CD4-positive, alpha-beta T cell (primary cell): ENCODE data around the gene ERC2. TPM values are rescaled to one million over a fixed set of nuclear protein-coding genes. Genes with fewer than 3 reads are reported as not detected.

Source experiments
- ATAC-seq: fragments of 200-7000 bp; cut with Tn5 transposase; one replicate; pipeline ENCODE4 v1.10.0; 2022; ENCODE audit warnings: mild to moderate bottlenecking; ENCODE audit not compliant: poor library complexity
- CTCF ChIA-PET: fragments of 350-600 bp; sonication (Branson Sonifier 250); formaldehyde crosslinking; loops from one replicate; lab custom pipeline; 2021; ENCODE audit warnings: antibody characterized with exemption, inconsistent platforms; lab: Charles Lee
- POLR2A ChIA-PET: fragments of 350-600 bp; sonication (Branson Sonifier 250); formaldehyde crosslinking; loops from one replicate; lab custom pipeline; 2021; ENCODE audit warnings: antibody characterized with exemption, inconsistent platforms; lab: Charles Lee
- DNase-seq, 14 experiments: peaks; one replicate each; pipeline ENCODE4 v3.0.0-alpha.2; 2013 to 2020; ENCODE audit warnings: mixed read lengths in 2 of 14
- H3K27ac ChIP-seq, 2 donors: one replicate each; pipeline versions ENCODE4 v1.5.1 to v1.7.0; 2013; ENCODE audit warnings: low read length in 2 of 2, low read depth in 1 of 2, mild to moderate bottlenecking in 1 of 2
- H3K27me3 ChIP-seq, 2 experiments: 1 replicate in 1 of 2; 2 replicates in 1 of 2; pipeline versions ENCODE4 v1.6.1 to v1.7.0; 2013; ENCODE audit warnings: low read length in 2 of 2, control low read depth in 1 of 2, mild to moderate bottlenecking in 1 of 2, moderate library complexity in 1 of 2; ENCODE audit not compliant: insufficient read depth in 2 of 2, control insufficient read depth in 1 of 2
- H3K36me3 ChIP-seq: one replicate; pipeline ENCODE4 v1.6.1; 2013; ENCODE audit warnings: low read length, control low read depth; ENCODE audit not compliant: insufficient read depth
- H3K4me1 ChIP-seq: one replicate; pipeline ENCODE4 v1.6.1; 2013; ENCODE audit warnings: low read length, control low read depth; ENCODE audit not compliant: insufficient read depth
- H3K4me3 ChIP-seq: one replicate; pipeline ENCODE4 v1.5.1; 2013; ENCODE audit warnings: mild to moderate bottlenecking, low read length, moderate library complexity
- H3K9me3 ChIP-seq, 2 experiments: 1 replicate in 1 of 2; 2 replicates in 1 of 2; pipeline versions ENCODE4 v1.6.1 to v1.7.0; 2013; ENCODE audit warnings: low read length in 2 of 2, mild to moderate bottlenecking in 2 of 2, control low read depth in 1 of 2, moderate library complexity in 1 of 2; ENCODE audit not compliant: control insufficient read depth in 1 of 2, insufficient read depth in 1 of 2
- H3K27ac Mint-ChIP-seq: one replicate; pipeline ENCODE4 v1.8.0; 2020; ENCODE audit warnings: mixed read lengths
- H3K27me3 Mint-ChIP-seq: one replicate; pipeline ENCODE4 v1.8.0; 2021; ENCODE audit warnings: mixed read lengths
- H3K36me3 Mint-ChIP-seq: one replicate; pipeline ENCODE4 v1.8.0; 2021; ENCODE audit warnings: low read depth, mixed read lengths
- H3K4me1 Mint-ChIP-seq: one replicate; pipeline ENCODE4 v1.8.0; 2021; ENCODE audit warnings: low read depth, mixed read lengths
- H3K4me3 Mint-ChIP-seq: one replicate; pipeline ENCODE4 v1.8.0; 2020; ENCODE audit warnings: mild to moderate bottlenecking, mixed read lengths
- H3K9me3 Mint-ChIP-seq: one replicate; pipeline ENCODE4 v1.8.0; 2020; ENCODE audit warnings: mixed read lengths
- intact Hi-C, 2 experiments: fragments of 100-400 bp; cut with DNase I in 1 of 2; cut with micrococcal nuclease in 1 of 2; formaldehyde crosslinking; loops; one replicate each; pipeline versions ENCODE4 v1.15.1 to v1.9.0; 2023 to 2025; cut with DNase I, micrococcal nuclease
- total RNA-seq, 174 experiments: library from RNA in 2 of 174; stranded (reverse) in 2 of 174; gene quantifications; one replicate each; pipeline ENCODE4 v1.2.3 and lab custom pipeline; 2021 to 2026
- TF ChIP-seq, protein P1 (sequence below): fragments of 200-600 bp; IDR thresholded peaks from one replicate; pipeline ENCODE4 v1.8.0; 2022; ENCODE audit warnings: antibody characterized with exemption, mild to moderate bottlenecking

ERC2 gene
- total RNA-seq, 2 experiments from 2014 or later: not detected

DNA sequence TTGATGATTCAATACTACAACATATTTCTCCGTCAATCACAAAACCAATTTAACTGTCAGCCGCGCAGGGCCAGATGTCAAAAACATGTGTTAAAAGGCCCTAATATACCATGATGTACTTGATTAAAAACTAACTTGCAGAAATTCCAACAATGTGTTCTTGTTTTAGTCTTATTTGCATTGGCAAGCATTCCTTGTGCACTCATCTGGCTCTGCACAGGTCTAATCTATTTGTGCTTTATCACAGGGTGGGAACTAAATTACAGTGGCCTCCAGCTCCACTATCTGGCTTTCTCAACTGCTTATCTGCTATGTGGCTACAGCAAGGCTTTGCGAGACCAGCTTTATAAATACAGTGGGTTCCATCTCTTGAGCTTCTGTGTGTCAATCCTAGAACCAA, 455.5 kb downstream of the ERC2 start:
- ChIA-PET POLR2A (no interaction called here), CTCF (no interaction called here)
- Histone ChIP-seq H3K9me3 (no peaks in the 10 kb centered on the region), H3K27me3 (no peaks in the 10 kb centered on the region), H3K4me1 (no peaks in the 10 kb centered on the region), H3K4me3 (no peak overlapping the region), H3K36me3 (no peaks in the 10 kb centered on the region), H3K27ac (no peak overlapping the region)
- Mint-ChIP-seq H3K27ac (no peak overlapping the region), H3K9me3 (peaks cover 2% of the 10 kb centered on the region), H3K4me3 (no peak overlapping the region), H3K4me1 (no peaks in the 10 kb centered on the region), H3K36me3 (no peaks in the 10 kb centered on the region), H3K27me3 (no peaks in the 10 kb centered on the region)
- intact Hi-C loops: no loop called here
- ATAC-seq (no peak), DNase-seq (no peak)
- TF ChIP-seq, protein P1, sequence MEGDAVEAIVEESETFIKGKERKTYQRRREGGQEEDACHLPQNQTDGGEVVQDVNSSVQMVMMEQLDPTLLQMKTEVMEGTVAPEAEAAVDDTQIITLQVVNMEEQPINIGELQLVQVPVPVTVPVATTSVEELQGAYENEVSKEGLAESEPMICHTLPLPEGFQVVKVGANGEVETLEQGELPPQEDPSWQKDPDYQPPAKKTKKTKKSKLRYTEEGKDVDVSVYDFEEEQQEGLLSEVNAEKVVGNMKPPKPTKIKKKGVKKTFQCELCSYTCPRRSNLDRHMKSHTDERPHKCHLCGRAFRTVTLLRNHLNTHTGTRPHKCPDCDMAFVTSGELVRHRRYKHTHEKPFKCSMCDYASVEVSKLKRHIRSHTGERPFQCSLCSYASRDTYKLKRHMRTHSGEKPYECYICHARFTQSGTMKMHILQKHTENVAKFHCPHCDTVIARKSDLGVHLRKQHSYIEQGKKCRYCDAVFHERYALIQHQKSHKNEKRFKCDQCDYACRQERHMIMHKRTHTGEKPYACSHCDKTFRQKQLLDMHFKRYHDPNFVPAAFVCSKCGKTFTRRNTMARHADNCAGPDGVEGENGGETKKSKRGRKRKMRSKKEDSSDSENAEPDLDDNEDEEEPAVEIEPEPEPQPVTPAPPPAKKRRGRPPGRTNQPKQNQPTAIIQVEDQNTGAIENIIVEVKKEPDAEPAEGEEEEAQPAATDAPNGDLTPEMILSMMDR: no peak

DNA sequence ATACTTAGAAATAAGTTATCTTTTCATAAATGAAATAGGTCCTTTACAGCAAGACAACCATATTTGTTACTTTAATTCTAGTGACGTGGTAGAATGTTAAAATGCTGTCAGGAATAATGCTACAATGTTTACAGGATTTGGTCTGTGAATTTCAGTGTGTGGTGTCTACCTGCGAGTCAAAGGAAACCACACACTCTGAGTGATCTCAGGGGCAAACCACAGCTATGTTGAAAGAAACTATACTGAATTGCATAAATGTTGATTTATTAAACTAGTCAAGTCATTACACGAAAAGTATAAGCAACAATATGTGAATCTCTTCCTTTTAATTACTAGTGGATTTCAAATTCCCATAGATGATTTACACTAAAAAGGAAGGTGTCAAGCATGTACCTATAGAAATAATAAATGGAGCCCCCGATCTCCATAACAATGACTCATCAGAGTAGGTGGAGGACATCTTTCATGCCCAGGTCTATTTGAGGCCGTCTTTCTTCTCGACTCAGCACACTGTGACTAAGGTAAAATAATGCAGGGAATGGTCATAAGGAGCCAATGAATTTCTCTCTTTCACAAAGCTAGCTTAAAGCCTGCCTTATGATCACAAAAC, 463.0 kb downstream of the ERC2 start:
- ATAC-seq: no peak
- H3K9me3 Mint-ChIP-seq: no peaks in the 10 kb centered on the region
- DNase-seq: no peak
- Histone ChIP-seq H3K27me3 (no peaks in the 10 kb centered on the region), H3K36me3 (no peaks in the 10 kb centered on the region), H3K4me1 (no peaks in the 10 kb centered on the region), H3K27ac (no peak overlapping the region), H3K9me3 (no peaks in the 10 kb centered on the region), H3K4me3 (no peak overlapping the region)
- H3K4me1 Mint-ChIP-seq: no peaks in the 10 kb centered on the region
- intact Hi-C loops: no loop called here
- ChIA-PET CTCF (no interaction called here), POLR2A (no interaction called here)
- no peaks in the 10 kb centered on the region for H3K27me3 Mint-ChIP-seq
- H3K36me3 Mint-ChIP-seq: no peaks in the 10 kb centered on the region
- TF ChIP-seq, protein P1: no peak
- H3K4me3 Mint-ChIP-seq: no peak overlapping the region
- H3K27ac Mint-ChIP-seq: no peak overlapping the region

DNA sequence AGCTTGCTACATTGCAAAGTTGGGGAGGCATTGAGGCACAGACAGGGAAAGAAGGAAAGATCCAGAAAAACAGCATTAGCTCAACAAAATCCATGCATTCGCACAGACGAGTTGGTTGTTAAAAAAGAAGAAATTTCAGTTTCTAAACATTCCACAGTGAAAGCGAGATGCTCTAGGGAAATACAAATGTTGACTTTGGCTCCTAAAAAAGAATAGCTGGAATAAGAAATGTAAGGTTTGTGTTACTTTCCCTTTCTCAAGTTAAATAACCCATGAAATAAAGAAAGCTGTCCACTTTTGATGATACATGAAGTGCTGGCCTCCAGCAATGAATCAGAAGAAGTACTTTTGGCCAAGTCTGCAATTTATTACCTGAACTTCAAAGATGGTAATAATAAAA, 465.1 kb downstream of the ERC2 start:
- Histone ChIP-seq H3K9me3 (no peaks in the 10 kb centered on the region), H3K27ac (no peak overlapping the region), H3K36me3 (no peaks in the 10 kb centered on the region), H3K4me3 (no peak overlapping the region), H3K27me3 (no peaks in the 10 kb centered on the region), H3K4me1 (no peaks in the 10 kb centered on the region)
- DNase-seq (no peak), ATAC-seq (no peak)
- ChIA-PET POLR2A (no interaction called here), CTCF (no interaction called here)
- no peak overlapping the region for H3K27ac Mint-ChIP-seq
- H3K36me3 Mint-ChIP-seq: no peaks in the 10 kb centered on the region
- TF ChIP-seq, protein P1: no peak
- H3K4me1 Mint-ChIP-seq: no peaks in the 10 kb centered on the region
- H3K9me3 Mint-ChIP-seq: no peaks in the 10 kb centered on the region
- H3K27me3 Mint-ChIP-seq: no peaks in the 10 kb centered on the region
- intact Hi-C loops: no loop called here
- no peak overlapping the region for H3K4me3 Mint-ChIP-seq
